ENCODE measurements around the gene LGI2.

GRCh38 chr4:24970635-24971034, 60.1 kb downstream of the LGI2 start:
- TF ChIP-seq CTCF (IDR thresholded peaks at IDR 0.05; ENCODE audit: insufficient read depth, low read length, poor library complexity, severe bottlenecking), result no peak
- TF ChIP-seq EZH2phosphoT487 (conservative IDR thresholded peaks at IDR 0.05; ENCODE audit: low read length), result no peak

Measured in SU-DHL-6 (cell line).